Vagina (tissue), 2 donors: ENCODE results near the gene BMAL1. TPM values are rescaled to one million over a fixed set of nuclear protein-coding genes. Genes with fewer than 3 reads are reported as not detected.

Experiments used
- DNase-seq, 2 donors: peaks; one replicate each; pipeline ENCODE4 v3.0.0-alpha.2; 2017; ENCODE audit errors: extremely low spot score in 2 of 2
- H3K27ac ChIP-seq: fragments of 200-600 bp; sonication (generic); one replicate; pipeline ENCODE4 v1.5.1; 2019
- H3K27me3 ChIP-seq: fragments of 200-600 bp; sonication (generic); one replicate; pipeline ENCODE4 v1.5.1; 2019
- H3K36me3 ChIP-seq, 2 donors: fragments of 200-600 bp; sonication (generic); one replicate each; pipeline ENCODE4 v1.5.1; 2017 to 2019
- H3K4me1 ChIP-seq: fragments of 200-600 bp; sonication (generic); one replicate; pipeline ENCODE4 v1.5.1; 2019
- H3K4me3 ChIP-seq, 2 donors: fragments of 200-600 bp; sonication (generic); 1 replicate in 1 of 2; 2 replicates in 1 of 2; pipeline ENCODE4 v1.5.1; 2016 to 2019
- H3K9me3 ChIP-seq: fragments of 200-600 bp; sonication (generic); one replicate; pipeline ENCODE4 v1.5.1; 2019
- POLR2A ChIP-seq, 2 donors: fragments of 450-650 bp; IDR thresholded peaks; one replicate each; pipeline ENCODE4 v1.6.1; 2017; ENCODE audit warnings: antibody characterized with exemption in 2 of 2, mild to moderate bottlenecking in 2 of 2, moderate library complexity in 2 of 2
- POLR2AphosphoS5 ChIP-seq, 2 donors: sonication (generic); formaldehyde crosslinking; IDR thresholded peaks; one replicate each; pipeline ENCODE4 v1.9.0; 2017; ENCODE audit warnings: antibody characterized with exemption in 2 of 2, mild to moderate bottlenecking in 2 of 2, low read depth in 1 of 2; ENCODE audit not compliant: insufficient read depth in 1 of 2
- intact Hi-C: fragments of 100-400 bp; cut with DNase I; formaldehyde crosslinking; loops from one replicate; pipeline ENCODE4 v1.15.1; 2023
- total RNA-seq: library from RNA; depleted of rRNA; stranded (reverse); fragments of >200 nt; gene quantifications from one replicate; pipeline ENCODE4 v1.2.3, GENCODE V29; 2016
- TF ChIP-seq, protein P1 (sequence below), 3 experiments: fragments of 450-650 bp in 2 of 3; fragments of 200-600 bp in 1 of 3; sonication (generic) in 1 of 3; IDR thresholded peaks; one replicate each; pipeline ENCODE4 v1.5.1; 2017 to 2019; ENCODE audit warnings: antibody characterized with exemption in 3 of 3, mild to moderate bottlenecking in 2 of 3, moderate library complexity in 2 of 3

BMAL1 gene
- total RNA-seq, 1 donor from 2014 or later = 44.0 TPM

DNA sequence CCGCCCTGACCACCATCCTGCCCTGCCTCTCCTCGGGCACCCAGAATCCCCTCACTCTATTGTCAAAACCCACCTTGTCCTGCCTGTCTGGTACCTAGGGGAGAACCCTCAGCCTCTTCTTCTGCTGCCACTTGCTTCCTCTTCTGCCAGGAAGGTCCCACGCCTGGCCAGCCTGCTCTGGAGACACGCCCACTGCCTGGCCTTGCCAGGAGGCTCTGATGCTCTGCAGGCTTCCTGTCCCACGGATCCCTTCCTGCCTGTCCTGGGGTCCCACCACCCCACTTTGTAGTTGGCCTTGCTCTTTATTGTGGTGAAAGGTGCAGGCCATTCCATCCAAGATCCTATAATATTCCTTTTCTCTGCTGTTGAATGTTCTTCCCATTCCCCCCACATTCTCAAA is 63.4 kb downstream of the BMAL1 start:
- intact Hi-C loops = loop anchor here (5.0 to 10.0 kb wide), 2 partner anchors 134 to 376 kb away; no protein-coding TSS in a partner anchor
- H3K36me3 ChIP-seq = no peaks in the 10 kb centered on the region
- peaks cover 27% of the 10 kb centered on the region for H3K4me1 ChIP-seq
- no peak overlapping the region for H3K4me3 ChIP-seq
- no peaks in the 10 kb centered on the region for H3K9me3 ChIP-seq
- TF ChIP-seq POLR2A (IDR thresholded peaks at IDR 0.05) (no peak), POLR2AphosphoS5 (IDR thresholded peaks at IDR 0.05; ENCODE audit: insufficient read depth in 1 of 2, low read depth in 1 of 2) (no peak)
- TF ChIP-seq, protein P1, sequence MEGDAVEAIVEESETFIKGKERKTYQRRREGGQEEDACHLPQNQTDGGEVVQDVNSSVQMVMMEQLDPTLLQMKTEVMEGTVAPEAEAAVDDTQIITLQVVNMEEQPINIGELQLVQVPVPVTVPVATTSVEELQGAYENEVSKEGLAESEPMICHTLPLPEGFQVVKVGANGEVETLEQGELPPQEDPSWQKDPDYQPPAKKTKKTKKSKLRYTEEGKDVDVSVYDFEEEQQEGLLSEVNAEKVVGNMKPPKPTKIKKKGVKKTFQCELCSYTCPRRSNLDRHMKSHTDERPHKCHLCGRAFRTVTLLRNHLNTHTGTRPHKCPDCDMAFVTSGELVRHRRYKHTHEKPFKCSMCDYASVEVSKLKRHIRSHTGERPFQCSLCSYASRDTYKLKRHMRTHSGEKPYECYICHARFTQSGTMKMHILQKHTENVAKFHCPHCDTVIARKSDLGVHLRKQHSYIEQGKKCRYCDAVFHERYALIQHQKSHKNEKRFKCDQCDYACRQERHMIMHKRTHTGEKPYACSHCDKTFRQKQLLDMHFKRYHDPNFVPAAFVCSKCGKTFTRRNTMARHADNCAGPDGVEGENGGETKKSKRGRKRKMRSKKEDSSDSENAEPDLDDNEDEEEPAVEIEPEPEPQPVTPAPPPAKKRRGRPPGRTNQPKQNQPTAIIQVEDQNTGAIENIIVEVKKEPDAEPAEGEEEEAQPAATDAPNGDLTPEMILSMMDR (IDR thresholded peaks at IDR 0.05) = no peak
- H3K27ac ChIP-seq = no peak overlapping the region
- H3K27me3 ChIP-seq = no peaks in the 10 kb centered on the region
- DNase-seq = no peak

DNA sequence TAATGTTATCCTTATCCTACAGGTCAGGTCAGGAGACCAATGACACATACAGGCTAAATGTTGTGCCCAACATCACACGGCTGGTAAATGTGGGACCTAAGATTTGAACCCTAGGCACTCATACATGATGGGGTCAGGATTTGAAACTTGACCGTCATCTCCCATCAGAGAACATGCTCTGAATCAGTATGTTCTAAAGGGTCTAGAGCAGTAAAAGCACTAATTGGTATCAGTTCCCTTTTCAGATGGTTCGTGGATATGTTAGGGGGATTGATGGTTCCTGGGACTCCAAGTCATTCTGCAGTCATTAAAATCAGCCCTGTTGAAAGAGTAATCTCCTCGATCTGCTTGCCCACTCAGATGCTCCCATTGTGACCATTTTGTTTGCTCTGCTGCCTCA is 65.5 kb downstream of the BMAL1 start:
- H3K4me3 ChIP-seq = no peak overlapping the region
- no peaks in the 10 kb centered on the region for H3K9me3 ChIP-seq
- intact Hi-C loops = loop anchor here (5.0 to 10.0 kb wide), 2 partner anchors 136 to 378 kb away; no protein-coding TSS in a partner anchor
- no peak overlapping the region for H3K27ac ChIP-seq
- no peak for DNase-seq
- TF ChIP-seq POLR2A (IDR thresholded peaks at IDR 0.05) = no peak
- TF ChIP-seq, protein P1 (IDR thresholded peaks at IDR 0.05) = no peak
- TF ChIP-seq POLR2AphosphoS5 (IDR thresholded peaks at IDR 0.05; ENCODE audit: insufficient read depth in 1 of 2, low read depth in 1 of 2) = no peak
- H3K27me3 ChIP-seq = no peaks in the 10 kb centered on the region
- peaks cover 19% of the 10 kb centered on the region for H3K4me1 ChIP-seq
- no peaks in the 10 kb centered on the region for H3K36me3 ChIP-seq

DNA sequence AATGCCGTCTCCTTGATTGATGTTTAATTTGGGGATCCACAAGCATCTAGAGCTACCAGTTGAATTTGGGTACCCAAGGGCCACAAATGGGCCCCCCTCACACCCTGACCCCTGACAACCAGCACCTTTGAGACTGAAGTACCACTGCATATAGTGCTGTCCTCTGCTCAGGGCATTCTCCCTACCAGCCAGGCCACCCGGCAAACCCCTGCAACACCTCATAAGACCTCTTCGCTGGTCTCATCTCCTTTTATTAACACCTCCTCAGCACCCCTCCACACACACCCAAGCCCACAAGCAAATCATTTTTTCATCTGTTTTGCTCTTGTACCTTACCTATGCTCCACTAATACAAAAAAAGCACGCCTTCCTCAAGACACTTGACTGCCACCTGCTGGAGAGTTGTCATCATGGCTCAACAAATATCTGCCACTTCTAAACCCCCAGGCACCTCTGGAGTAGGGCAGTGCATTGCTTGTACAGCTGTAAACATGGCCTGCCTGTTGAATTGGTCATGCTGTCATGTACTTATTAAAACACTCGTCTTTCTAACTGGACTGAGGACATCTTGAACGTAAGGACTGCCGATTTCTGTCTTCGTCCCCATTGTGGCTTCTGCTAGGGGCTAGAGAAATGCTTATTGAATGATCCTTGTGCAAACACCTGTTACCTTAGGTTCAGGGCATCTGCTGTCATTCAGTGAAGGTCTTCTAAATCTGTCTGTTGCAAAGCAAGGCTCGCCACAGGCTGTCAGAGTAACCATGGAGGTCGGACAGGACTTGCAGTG is 66.5 kb downstream of the BMAL1 start:
- no peak for DNase-seq
- Histone ChIP-seq H3K4me1 (peaks cover 15% of the 10 kb centered on the region), H3K27me3 (no peaks in the 10 kb centered on the region), H3K9me3 (no peaks in the 10 kb centered on the region), H3K36me3 (no peaks in the 10 kb centered on the region), H3K27ac (no peak overlapping the region), H3K4me3 (no peak overlapping the region)
- no peak for TF ChIP-seq POLR2A (IDR thresholded peaks at IDR 0.05)
- TF ChIP-seq POLR2AphosphoS5 (IDR thresholded peaks at IDR 0.05; ENCODE audit: insufficient read depth in 1 of 2, low read depth in 1 of 2) = peak in 1 of 2 donors; percentile 10
- TF ChIP-seq, protein P1 (IDR thresholded peaks at IDR 0.05) = peak; percentile 74 to 84 (median 78)
- intact Hi-C loops = loop anchor here (5.0 to 10.0 kb wide), 2 partner anchors 137 to 379 kb away; no protein-coding TSS in a partner anchor

DNA sequence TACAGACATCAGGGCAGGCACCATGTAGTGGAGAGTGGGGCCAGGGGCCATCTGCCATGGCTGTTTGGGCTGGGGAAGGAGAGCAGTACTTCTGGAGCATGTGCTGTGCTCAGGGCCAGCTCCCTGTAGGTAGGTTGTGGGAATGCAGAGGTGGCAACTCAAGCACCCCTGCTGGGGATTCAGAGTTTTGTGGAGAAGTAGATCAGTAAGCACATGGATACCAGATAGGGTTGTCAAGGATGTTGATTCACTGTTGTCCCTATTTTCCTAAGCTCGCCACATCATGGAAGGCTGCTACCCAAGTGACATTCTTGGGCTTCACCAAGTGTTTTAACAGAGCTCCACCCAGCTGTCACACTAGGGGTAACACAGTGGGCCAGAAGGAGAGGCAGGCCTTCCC is 67.2 kb downstream of the BMAL1 start:
- Histone ChIP-seq H3K36me3 (no peaks in the 10 kb centered on the region), H3K9me3 (no peaks in the 10 kb centered on the region), H3K27ac (no peak overlapping the region), H3K4me3 (no peak overlapping the region), H3K27me3 (no peaks in the 10 kb centered on the region), H3K4me1 (peaks cover 10% of the 10 kb centered on the region)
- no peak for DNase-seq
- TF ChIP-seq POLR2A (IDR thresholded peaks at IDR 0.05) (no peak), POLR2AphosphoS5 (IDR thresholded peaks at IDR 0.05; ENCODE audit: insufficient read depth in 1 of 2, low read depth in 1 of 2) (no peak)
- TF ChIP-seq, protein P1 (IDR thresholded peaks at IDR 0.05) = no peak
- intact Hi-C loops = loop anchor here (5.0 to 10.0 kb wide), 2 partner anchors 138 to 380 kb away; no protein-coding TSS in a partner anchor

DNA sequence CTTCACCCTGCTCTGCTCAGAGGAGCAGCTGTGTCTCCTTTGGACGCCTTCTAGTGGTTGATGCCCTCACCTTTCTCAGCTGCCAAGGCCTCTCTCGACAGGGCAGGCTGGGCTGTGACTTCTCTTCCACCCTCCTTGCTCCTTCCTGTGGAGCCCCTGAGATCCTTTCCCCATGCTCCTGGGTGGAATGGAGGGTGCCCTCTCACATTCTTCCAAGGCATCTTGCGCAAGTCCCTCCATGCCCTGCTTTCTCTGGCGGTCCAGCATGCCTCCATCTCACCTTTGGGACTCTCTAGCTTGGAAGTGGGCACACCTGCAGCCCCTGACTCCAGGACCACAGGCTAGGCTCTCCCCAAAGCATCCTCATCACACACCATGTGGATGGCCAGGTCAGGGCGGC is 68.9 kb downstream of the BMAL1 start:
- Histone ChIP-seq H3K27me3 (no peaks in the 10 kb centered on the region), H3K27ac (no peak overlapping the region), H3K4me3 (no peak overlapping the region), H3K36me3 (no peaks in the 10 kb centered on the region), H3K9me3 (no peaks in the 10 kb centered on the region), H3K4me1 (peaks cover 10% of the 10 kb centered on the region)
- DNase-seq = no peak
- TF ChIP-seq, protein P1 (IDR thresholded peaks at IDR 0.05) = no peak
- TF ChIP-seq POLR2A (IDR thresholded peaks at IDR 0.05) = no peak
- TF ChIP-seq POLR2AphosphoS5 (IDR thresholded peaks at IDR 0.05; ENCODE audit: insufficient read depth in 1 of 2, low read depth in 1 of 2) = no peak
- intact Hi-C loops = loop anchor here (10.0 kb wide), 1 partner anchor 382 kb away; no protein-coding TSS in a partner anchor
